Left ventricle myocardium superior (tissue), 1 donor: ENCODE results near the gene PIM1. TPM values are rescaled to one million over a fixed set of nuclear protein-coding genes. Genes with fewer than 3 reads are reported as not detected.

Source experiments
- ATAC-seq: fragments of 200-7000 bp; cut with Tn5 transposase; one replicate; pipeline ENCODE4 v1.9.1; 2020; ENCODE audit warnings: mild to moderate bottlenecking, moderate library complexity
- DNase-seq: peaks from one replicate; pipeline ENCODE4 v3.0.0-alpha.2; 2020
- intact Hi-C: fragments of 100-400 bp; cut with micrococcal nuclease; formaldehyde crosslinking; loops from one replicate; pipeline ENCODE4 v1.11.0; 2022
- total RNA-seq: library from RNA; stranded (reverse); fragmentation: NEBNext Ultra II Directional; extraction: Animal tissue kit (Norgen Biotek cat#: 25700); gene quantifications from one replicate; pipeline ENCODE4 v1.2.1, GENCODE V29; 2021
- donor health status: DM: no; HTN: yes; CAD: no; lungs with severe emphysema.

PIM1 gene
- total RNA-seq, 1 donor from 2014 or later: 35.0 TPM

DNA sequence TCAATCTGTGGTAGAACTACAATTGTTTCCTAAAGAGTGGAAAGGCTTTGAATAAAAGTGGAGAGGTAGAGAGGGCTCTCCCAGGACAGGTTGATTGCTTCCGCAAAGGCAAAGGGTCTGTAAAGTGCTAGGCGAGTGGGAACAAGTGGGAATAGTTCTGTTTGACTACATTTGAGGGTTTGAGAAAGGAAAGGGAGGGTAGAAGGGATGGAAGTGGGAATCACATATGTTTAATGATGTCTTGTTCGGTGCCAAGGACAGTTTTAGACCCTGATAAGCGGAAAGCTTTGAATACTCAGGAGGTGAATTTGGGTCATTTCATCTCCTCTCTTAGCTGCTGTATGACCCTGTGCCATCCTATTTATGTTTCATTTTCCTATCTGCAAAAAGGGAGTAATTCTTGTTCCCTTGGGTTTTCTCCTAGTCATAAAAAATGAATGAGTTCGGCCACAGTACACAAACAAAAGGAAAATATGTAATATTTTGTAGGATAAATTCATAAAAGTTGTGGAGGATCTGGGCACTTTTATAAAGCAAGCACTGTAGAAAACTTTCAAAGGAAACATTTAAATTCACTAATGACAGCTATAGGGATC is 1.7 kb upstream of the PIM1 start:
- ATAC-seq (no peak), DNase-seq (no peak)
- intact Hi-C loops: no loop called here

DNA sequence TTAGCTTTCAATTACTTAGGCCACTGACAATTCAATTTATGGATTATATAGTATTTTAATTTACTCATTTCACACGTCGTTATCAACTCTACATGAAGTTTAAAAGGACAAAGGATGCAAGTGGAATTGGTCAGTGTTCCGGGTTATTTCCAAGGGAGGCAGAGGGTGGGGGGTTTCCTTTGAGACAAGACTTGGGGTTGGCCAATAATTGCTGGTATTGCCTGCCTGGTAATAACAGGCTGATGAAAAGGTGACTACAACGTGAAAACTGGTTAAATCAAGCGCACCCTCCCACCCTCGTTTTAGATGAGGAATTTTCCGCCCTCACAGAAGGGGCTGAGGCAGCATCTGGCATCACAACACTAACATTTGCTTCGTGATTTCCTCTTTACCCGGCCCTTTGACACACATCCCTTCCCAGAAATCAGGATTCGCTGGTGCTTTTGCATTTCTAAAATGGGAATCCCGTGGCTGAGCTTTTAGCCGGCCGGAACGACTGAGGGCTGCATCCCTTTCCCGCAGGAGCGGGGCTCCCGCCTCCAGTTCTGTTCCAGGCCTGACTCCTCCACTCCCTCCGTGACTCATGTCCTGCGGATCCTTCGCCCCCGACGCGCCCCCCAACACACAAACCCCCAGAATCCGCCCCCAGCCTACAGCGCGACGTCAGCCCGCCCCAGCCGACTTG is 999 bp upstream of the PIM1 start:
- intact Hi-C loops: no loop called here
- DNase-seq (no peak), ATAC-seq (peak; percentile 8)

DNA sequence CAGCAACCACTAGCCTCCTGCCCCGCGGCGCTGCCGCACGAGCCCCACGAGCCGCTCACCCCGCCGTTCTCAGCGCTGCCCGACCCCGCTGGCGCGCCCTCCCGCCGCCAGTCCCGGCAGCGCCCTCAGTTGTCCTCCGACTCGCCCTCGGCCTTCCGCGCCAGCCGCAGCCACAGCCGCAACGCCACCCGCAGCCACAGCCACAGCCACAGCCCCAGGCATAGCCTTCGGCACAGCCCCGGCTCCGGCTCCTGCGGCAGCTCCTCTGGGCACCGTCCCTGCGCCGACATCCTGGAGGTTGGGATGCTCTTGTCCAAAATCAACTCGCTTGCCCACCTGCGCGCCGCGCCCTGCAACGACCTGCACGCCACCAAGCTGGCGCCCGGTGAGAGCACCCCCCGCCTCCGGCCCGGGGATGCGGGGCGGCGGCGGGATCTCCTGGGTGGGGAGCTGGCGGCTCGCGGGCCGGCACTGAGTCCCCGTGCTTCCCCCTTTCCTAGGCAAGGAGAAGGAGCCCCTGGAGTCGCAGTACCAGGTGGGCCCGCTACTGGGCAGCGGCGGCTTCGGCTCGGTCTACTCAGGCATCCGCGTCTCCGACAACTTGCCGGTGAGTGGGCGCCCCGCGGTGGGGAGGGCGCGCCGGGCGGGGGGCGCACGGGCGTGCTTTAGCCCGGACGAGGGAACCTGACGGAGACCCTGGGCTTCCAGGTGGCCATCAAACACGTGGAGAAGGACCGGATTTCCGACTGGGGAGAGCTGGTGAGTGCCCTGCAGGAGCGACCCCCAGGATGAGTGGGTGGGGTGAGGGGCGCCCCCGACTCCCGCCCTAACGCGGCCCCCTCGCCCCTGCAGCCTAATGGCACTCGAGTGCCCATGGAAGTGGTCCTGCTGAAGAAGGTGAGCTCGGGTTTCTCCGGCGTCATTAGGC is 585 bp downstream of the PIM1 start:
- ATAC-seq (peak; percentile 30), DNase-seq (peak; percentile 63)
- intact Hi-C loops: loop anchor here (5.0 kb wide), 1 partner anchor 113 kb away; no protein-coding TSS in a partner anchor

DNA sequence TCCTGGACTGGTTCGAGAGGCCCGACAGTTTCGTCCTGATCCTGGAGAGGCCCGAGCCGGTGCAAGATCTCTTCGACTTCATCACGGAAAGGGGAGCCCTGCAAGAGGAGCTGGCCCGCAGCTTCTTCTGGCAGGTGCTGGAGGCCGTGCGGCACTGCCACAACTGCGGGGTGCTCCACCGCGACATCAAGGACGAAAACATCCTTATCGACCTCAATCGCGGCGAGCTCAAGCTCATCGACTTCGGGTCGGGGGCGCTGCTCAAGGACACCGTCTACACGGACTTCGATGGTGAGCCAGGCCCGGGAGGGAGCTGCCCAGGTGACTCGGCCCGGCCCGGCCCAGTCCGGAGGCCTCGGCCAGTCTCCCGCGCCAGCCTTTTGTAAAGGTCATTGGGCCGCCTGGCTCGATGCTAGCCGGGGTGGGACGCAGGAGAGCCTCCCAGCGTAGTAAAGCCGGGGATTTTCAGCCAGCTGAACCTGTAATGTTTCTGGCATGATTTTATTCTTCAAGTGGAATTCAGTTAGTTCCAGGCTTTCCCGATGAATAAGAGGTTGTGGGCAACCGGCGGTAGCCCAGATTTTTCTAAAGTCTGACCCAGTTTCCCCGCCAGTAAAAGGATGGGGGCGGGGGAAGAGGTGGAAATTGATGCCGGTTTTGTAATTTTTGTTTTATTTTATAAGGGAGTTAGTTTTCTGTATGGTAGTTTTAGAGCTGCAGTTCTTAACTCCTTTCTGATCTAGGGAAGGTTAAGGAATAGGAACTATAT is 1.4 kb downstream of the PIM1 start:
- ATAC-seq (peak; percentile 15), DNase-seq (peak; percentile 72)
- intact Hi-C loops: loop anchor here (5.0 kb wide), 1 partner anchor 114 kb away; no protein-coding TSS in a partner anchor

DNA sequence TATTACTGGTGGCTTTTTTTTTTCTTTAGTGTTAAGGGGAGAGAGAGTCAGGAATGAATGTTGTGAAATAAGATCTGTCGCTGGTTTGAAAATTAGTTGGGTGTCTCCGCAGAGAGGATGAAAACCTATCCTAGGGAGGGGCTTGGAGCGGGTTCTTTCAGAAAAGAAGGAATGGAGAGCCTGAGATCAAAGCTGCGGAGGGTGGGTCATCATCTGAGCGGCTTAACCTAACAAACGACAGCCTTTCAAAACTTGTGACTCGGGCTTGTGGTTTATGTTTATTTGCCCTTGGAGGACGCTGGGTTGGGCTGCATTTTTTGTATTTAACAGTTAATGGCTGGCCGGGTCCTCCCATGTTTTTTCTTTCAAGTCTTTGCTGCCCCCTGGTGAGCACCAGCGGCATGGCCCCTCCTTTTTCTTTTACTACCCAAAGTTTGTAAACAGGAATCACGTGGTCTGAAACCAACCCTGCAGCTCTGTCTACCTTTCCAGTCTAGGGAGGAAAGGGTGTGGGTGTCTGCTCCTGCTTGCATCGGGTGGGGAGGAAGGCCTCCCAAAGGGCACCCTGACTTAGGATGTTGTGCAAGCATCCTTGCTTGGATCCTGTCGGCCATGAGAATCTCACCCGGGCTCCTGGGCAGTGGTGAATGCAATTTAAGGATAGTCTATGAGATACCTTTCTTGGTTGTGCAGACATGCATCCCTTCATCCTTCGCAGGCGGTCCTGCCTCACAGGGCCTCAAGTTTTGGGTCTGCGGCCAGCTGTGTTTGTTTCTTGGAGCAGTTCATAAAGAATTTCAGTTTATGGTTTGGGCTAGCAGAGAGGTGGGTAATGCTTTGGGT is 2.2 kb downstream of the PIM1 start:
- intact Hi-C loops: loop anchor here (5.0 kb wide), 1 partner anchor 115 kb away; no protein-coding TSS in a partner anchor
- peak; percentile 82 for DNase-seq

DNA sequence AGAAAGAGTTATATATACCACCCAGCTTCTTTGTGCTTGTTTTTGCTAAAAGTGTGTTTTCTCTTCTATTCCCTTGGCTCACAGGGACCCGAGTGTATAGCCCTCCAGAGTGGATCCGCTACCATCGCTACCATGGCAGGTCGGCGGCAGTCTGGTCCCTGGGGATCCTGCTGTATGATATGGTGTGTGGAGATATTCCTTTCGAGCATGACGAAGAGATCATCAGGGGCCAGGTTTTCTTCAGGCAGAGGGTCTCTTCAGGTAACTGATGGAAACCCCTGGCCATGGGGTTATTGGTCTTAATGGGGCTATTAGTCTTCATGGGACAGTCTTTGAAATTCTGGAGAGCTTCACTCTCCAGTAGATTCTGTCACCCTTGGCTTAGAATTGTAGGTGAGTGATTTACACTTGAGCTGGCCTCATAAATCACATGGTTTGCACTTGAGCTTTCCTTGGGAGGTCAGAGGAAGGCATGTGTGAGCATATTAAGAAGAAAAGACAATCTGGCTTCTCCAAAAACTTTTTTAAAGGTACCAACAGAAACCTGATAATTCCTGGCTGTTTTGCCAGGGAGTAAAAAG is 3.0 kb downstream of the PIM1 start:
- DNase-seq: no peak
- intact Hi-C loops: loop anchor here (5.0 kb wide), 1 partner anchor 116 kb away; no protein-coding TSS in a partner anchor
- ATAC-seq: no peak

More for the DNA sequence above, 2.2 kb downstream of the PIM1 start:
- ATAC-seq: peak; percentile 17

DNA sequence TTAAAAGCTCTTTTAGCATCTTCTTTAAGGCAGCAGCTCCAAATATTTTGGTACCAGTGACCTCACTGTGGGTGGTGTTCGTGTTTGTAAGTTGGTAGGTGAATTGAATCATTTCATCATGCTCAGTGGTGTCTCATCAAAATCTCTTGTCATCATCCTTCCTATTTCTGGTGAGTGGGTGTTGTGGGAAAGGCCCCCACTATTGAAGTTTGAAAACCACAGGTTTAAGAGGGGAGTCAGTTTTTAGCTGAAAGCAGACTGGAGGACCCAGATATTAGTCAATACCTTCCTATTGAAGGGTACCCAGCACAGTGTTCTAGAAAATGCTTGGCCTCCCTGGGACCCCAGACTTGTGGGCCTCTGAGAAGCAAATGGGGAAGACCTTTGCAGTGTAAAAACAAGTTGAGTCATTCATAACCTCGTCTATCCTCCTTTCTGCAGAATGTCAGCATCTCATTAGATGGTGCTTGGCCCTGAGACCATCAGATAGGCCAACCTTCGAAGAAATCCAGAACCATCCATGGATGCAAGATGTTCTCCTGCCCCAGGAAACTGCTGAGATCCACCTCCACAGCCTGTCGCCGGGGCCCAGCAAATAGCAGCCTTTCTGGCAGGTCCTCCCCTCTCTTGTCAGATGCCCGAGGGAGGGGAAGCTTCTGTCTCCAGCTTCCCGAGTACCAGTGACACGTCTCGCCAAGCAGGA is 3.7 kb downstream of the PIM1 start:
- ATAC-seq: no peak
- DNase-seq: no peak
- intact Hi-C loops: loop anchor here (5.0 kb wide), 1 partner anchor 116 kb away; no protein-coding TSS in a partner anchor

DNA sequence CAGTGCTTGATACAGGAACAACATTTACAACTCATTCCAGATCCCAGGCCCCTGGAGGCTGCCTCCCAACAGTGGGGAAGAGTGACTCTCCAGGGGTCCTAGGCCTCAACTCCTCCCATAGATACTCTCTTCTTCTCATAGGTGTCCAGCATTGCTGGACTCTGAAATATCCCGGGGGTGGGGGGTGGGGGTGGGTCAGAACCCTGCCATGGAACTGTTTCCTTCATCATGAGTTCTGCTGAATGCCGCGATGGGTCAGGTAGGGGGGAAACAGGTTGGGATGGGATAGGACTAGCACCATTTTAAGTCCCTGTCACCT is 4.2 kb downstream of the PIM1 start:
- intact Hi-C loops: loop anchor here (5.0 kb wide), 1 partner anchor 117 kb away; no protein-coding TSS in a partner anchor
- no peak for ATAC-seq
- DNase-seq: no peak

DNA sequence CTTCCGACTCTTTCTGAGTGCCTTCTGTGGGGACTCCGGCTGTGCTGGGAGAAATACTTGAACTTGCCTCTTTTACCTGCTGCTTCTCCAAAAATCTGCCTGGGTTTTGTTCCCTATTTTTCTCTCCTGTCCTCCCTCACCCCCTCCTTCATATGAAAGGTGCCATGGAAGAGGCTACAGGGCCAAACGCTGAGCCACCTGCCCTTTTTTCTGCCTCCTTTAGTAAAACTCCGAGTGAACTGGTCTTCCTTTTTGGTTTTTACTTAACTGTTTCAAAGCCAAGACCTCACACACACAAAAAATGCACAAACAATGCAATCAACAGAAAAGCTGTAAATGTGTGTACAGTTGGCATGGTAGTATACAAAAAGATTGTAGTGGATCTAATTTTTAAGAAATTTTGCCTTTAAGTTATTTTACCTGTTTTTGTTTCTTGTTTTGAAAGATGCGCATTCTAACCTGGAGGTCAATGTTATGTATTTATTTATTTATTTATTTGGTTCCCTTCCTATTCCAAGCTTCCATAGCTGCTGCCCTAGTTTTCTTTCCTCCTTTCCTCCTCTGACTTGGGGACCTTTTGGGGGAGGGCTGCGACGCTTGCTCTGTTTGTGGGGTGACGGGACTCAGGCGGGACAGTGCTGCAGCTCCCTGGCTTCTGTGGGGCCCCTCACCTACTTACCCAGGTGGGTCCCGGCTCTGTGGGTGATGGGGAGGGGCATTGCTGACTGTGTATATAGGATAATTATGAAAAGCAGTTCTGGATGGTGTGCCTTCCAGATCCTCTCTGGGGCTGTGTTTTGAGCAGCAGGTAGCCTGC is 4.8 kb downstream of the PIM1 start:
- DNase-seq: no peak
- intact Hi-C loops: loop anchor here (5.0 kb wide), 1 partner anchor 117 kb away; no protein-coding TSS in a partner anchor
- ATAC-seq: no peak

DNA sequence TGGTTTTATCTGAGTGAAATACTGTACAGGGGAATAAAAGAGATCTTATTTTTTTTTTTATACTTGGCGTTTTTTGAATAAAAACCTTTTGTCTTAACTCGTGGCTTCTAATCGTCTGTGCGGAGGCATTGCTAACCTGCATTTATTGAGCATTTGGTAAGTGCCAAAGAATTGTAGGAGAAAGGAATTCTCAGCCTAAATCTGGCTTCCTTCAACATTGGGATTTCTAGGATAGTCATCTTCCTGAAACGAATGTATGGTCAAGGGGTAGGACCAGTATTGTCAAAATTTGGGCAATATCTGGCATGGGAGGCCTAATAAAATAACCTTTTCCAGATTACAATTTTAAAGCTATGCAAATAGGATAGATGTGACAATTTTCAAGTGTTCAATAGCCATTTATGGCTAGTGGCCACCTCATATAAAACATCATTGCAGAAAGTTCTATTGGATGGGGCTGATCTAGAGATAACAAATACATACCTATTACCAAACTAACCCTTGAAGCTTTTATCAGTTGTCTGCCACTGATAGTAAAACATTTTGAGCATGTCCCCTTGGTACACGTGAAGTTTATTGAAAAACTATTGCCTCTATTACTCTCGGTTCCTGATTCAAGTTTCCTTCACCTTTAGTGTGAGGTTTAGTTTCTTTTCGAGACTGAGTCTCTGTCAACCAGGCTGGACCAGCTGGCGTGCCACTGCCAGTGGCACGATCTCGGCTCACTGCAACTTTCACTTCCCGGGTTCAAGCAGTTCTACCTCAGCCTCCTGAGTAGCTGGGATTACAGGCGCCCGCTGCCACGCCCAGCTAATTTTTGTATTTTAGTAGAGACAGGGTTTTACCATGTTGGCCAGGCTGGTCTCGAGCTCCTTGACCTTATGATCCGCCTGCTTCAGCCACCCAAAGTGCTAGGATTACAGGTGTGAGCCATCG is 5.6 kb downstream of the PIM1 start:
- ATAC-seq (no peak), DNase-seq (no peak)
- intact Hi-C loops: no loop called here

DNA sequence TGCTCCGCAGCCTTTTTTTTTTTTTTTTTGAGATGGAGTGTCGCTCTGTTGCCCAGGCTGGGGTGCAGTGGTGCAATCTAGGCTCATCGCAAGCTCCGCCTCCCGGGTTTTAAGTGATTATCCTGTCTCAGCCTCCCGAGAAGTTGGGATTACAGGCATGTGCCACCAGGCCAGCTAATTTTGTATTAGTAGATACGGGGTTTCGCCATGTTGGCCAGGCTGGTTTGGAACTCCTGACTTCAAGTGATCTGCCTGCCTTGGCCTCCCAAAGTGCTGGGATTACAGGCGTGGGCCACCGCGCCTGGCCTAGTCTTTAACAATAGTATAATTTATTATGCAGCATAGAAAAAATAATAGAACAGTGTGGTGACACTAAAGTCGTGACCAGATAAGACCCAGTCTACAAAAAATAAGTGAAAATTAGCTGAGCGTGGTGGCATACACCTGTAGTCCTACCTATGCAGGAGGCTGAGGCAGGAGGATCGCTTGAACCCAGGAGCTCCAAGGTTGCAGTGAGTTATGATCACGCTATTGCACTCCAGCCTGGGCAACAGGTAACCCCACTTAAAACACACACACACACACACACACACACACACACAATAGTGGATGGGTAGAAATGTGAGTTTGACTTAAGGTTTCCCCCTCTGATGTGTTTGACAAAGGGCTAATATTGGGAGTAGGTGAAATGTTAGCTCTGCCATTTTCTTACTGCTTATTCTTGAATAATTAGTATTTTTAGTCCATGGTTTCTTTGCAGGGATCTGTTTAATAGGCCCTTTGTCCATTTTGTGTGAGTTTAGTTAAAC is 6.5 kb downstream of the PIM1 start:
- ATAC-seq: no peak
- intact Hi-C loops: no loop called here

DNA sequence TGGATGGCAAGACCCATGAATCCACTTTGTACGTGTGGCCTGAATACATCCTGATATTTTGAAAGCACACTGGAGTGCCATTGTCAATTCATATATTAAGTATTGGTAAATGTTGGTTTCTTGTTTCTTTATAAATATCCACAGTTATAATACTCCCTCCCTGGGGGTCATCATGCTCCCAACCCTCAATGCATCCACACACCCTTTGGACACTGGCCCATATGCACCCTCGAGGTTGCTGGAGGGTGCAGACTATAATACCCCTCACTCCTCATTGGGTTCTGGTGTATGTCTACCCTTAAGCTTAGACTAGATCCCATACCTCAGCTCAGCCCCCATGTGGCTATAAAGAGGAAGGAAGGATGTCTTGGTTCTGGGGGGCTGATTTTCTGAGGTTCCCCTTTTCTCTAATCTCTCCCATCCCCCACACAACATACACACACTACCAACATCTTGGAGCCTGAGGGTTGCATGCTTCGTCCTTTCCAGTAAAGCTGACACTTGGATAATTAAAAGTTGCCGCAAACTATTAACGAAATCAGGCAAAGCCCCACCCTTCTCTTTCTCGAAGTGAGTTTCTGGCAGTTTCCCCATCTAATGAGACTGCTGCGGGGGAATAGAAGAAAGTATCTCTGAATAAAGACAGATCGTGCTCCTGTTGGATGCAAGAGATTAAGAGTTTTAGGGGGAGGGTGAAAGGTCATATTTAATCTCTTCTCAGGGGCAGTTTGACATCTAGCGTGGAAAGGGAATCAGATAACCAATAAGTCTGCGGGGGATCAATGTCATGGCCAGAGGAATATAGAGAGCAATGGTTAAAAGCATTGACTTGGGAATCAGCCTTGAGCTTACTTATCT is 7.4 kb downstream of the PIM1 start:
- DNase-seq: no peak
- intact Hi-C loops: no loop called here
- ATAC-seq: no peak

More for the DNA sequence above, 6.5 kb downstream of the PIM1 start:
- DNase-seq: no peak

DNA sequence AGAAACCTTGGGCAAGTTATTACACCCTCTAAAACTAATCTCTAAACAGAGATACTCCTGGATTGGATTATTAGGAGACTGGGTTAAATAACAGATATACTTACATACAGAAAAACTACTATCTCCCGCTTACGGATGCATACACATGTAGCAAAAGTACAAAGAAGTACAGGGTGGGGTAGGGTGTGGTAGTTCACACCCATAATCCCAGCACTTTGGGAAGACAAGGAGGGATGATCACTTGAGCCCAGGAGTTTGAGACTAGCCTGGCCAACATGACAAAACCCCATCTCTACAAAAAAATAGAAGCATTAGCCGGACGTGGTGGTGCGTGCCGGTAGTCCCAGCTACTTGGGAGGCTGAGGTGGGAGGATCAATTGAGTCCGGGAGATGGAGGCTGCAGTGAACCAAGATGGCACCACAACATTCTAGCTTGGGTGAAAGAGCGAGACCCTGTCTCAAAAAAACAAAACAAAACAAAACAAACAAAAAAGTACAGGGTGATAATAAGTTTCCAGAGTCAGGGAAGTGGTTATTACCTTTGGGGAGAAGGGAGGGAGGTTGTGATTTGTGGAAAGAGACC is 8.1 kb downstream of the PIM1 start:
- intact Hi-C loops: no loop called here
- DNase-seq: no peak
- no peak for ATAC-seq
